Inflammatory macrophage (primary cell): ENCODE results near the gene STXBP2.

Source experiments
- DNase-seq, 2 donors: peaks; one replicate each; pipeline ENCODE4 v3.0.0-alpha.2; 2020 to 2022

Gene STXBP2

DNA sequence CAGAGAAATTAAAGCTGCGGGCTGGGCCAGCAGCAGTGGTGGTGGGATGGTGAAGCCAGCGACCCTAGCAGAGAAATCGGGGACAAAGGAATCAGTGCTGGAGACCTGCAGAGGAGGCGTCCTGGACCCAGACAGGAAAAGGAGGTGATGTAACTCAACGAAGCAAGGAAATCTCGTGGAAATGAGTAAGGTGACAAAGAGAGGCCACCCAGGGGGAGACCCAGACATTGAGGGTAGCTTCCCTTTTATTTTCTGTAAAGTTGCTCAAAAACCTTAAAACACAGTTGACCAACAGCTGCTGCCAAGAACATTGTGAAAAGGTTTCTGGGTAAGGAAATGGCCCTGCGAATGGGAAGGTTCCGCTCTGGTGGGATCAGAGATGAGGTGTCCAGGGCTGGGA is 18.7 kb downstream of the STXBP2 start:
- peak; percentile 96 to 98 for DNase-seq

DNA sequence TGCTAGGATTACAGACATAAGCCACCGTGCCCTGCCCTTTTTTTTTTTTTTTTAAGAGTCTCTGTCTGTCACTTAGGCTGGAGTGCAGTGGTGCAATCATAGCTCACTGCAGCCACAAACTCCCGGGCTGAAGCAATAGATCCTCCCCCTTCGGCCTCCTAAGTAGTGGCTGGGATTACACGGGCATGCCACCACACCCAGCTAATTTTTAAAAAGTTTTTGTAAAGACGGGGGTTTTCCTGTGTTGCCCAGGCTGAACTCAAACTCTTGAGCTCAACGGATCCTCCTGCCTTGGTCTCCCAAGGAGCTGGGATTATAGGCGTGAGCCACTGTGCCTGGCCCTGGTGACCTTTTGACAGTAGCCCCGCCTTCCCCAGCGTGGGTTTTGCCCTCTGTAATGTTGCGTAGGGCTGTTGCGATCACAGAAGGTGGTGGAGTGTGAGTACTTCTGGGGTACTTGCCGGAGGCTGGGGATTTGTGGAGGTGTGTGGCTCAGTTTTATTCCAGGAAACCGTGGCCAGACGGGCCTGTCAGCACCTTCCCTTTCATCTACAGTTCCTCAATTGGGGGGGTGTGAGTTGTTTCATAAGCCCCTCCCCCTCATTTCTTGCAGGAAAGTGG is 20.3 kb downstream of the STXBP2 start:
- DNase-seq = peak; percentile 94 to 96

- DNase-seq = peak; percentile 58 to 61
These were observed 21.3 kb downstream of the STXBP2 start for GRCh38 chr19:7658219-7658686.

DNA sequence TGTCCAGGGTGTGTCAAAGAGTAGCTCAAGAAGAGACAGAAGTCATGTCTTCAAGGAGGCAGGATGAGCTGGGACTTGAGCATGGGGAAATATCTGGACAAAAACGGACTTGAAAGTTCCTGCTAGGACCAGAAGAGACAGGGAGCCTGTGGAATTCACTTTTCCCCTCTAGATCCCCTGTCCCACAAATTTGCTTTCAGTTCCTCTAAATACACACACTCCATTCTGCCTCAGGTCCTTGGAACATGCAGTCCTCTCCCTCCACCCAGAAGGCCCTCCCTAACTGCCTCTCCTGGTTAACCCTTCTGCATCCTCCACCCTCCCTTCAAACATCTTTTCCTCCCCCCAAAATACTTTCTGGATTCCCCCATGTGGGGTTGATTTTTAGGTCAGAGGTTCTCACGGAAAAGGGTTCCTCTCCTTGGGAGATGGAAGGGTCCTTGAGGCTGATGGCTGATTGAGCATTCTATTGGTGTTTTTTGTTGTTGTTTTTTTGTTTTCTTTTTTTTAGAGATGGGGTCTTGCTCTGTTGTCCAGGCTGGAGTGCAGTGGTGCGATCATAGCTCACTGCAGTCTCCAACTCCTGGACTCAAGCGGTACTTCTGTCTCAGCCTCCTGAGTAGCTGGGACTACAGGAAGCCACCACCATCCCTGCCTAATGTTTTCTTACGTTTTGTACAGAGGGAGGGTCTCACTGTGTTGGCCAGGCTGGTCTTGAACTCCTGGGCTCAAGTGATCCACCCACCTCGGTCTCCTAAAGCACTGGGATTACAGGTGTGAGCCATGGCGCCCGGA is 25.0 kb downstream of the STXBP2 start:
- DNase-seq = no peak

- no peak for DNase-seq
These were observed 25.7 kb downstream of the STXBP2 start for GRCh38 chr19:7662657-7663056.

DNA sequence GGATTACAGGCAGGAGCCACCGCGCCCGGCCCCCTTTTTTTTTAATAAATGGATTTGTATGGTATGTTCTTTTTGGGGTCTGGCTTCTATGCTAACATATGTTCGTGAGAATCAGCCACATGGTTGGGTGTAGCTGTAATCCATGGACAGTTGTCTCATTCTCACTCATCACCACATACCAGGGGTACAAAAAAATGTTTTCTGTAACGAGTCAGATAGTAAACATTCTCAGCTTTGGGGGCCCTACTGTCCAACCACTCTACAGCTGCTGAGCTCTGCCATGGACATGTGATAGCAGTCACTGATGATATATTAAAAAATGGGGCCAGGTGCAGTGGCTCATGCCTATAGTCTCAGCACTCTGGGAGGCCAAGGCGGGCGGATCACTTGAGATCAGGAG is 26.8 kb downstream of the STXBP2 start:
- DNase-seq = no peak

DNA sequence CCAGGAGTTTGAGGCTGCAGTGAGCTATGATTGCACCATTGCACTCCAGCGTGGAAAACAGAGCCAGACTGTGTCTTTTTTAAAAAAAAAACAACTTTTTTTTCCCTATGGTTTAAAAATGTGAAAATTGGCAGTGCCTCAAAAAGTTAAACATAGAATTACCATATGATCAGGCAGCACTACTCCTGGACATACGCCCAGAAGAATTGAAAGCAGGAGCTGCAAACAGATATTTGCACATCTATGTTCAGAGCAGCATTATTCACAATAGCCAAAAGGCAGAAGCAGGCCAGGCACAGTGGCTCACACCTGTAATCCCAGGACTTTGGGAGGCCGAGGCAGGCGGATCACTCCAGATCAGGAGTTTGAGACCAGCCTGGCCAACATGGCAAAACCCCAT is 28.2 kb downstream of the STXBP2 start:
- no peak for DNase-seq

- no peak for DNase-seq
These were observed 31.9 kb downstream of the STXBP2 start, which contains the start of gene RETN for GRCh38 chr19:7668842-7669241. Gene RETN (plus strand): TSS chr19:7669049. CDS start chr19:7669327, 278 bp downstream.

- DNase-seq = no peak
These were observed 32.7 kb downstream of the STXBP2 start for GRCh38 chr19:7669641-7670040.

DNA sequence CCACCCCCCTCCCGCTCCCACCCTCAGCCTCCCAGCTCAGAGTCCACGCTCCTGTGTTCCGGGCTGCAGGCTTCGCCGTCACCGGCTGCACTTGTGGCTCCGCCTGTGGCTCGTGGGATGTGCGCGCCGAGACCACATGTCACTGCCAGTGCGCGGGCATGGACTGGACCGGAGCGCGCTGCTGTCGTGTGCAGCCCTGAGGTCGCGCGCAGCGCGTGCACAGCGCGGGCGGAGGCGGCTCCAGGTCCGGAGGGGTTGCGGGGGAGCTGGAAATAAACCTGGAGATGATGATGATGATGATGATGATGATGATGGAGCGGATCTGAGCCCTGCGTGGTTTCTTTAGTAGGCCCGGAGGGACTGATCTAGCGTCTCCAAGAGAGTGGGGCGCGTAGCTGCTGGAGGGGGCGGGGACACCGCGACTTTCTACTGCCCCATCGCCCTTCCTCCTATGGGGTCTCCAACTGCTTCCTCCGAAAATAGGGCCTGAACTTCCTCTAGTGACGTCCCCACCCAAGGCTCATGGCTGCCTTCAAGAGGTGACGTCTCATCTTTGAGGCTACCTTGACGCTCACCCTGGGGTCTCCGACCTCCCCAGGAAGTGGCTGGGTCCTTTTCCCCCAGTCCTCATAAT is 33.4 kb downstream of the STXBP2 start:
- peak; percentile 72 to 80 for DNase-seq

- DNase-seq = no peak
These were observed 33.9 kb downstream of the STXBP2 start for GRCh38 chr19:7670790-7671189.

- DNase-seq = no peak
These were observed 35.6 kb downstream of the STXBP2 start for GRCh38 chr19:7672522-7672921.

- DNase-seq = peak; percentile 98 to 99
These were observed 37.4 kb downstream of the STXBP2 start for GRCh38 chr19:7674010-7675005.

GRCh38 chr19:7676376-7676775 is 39.5 kb downstream of the STXBP2 start:
- DNase-seq = peak; percentile 90 to 93

GRCh38 chr19:7676854-7677253 is 39.9 kb downstream of the STXBP2 start, which contains the start of gene MCEMP1:
Gene MCEMP1 (plus strand): TSS chr19:7677090. CDS start chr19:7677121, 31 bp downstream.
- DNase-seq = peak; percentile 84 to 85

- DNase-seq = peak; percentile 34 to 50
These were observed 40.9 kb downstream of the STXBP2 start for GRCh38 chr19:7677669-7678311.

GRCh38 chr19:7678971-7679751 is 42.3 kb downstream of the STXBP2 start:
- DNase-seq = peak; percentile 52 to 74

- DNase-seq = no peak
These were observed 43.1 kb downstream of the STXBP2 start for GRCh38 chr19:7679771-7680605.

GRCh38 chr19:7680606-7681339 is 43.9 kb downstream of the STXBP2 start, which contains the start of gene TRAPPC5:
Gene TRAPPC5 (plus strand): TSS chr19:7680833. CDS start chr19:7682254, 1,421 bp downstream.
- DNase-seq = peak; percentile 88 to 94
